ENCODE results near the gene NEK9.

Gene NEK9

DNA sequence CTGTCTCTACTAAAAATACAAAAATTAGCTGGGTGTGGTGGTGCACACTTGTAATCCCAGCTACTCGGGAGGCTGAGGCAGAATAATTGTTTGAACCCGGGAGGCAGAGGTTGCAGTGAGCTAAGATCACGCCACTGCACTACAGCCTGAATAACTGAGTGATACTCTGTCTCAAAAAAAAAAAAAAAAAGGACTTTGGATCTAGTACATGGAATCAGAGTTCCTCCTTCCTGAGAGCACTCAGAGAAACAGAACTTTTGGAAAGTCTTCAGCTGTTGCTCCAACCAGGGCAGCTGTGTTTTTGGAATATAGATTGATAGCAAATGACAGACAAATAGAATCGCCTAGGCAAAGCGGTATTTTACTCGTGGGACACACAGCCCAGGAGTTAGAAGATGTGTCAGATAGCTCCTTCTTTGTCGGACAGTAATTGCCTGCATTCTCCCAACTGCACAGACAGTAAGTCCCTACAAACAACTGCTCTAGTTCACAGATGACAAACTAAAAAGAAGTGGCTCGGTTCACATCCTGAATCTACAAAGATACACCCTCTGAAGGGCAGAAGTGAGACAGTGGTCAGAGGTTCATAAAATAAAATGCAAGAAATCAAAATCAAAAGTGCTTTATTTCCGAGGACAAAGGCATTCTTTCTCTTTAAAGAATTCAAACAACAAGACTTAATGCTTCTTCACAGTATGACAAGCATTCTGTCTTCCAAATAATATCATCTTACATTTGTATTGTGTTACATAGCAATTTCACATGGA, 17.1 kb upstream of the NEK9 start:
- H3K4me1 ChIP-seq (ENCODE audit: control insufficient read depth, insufficient read depth, low read length), result peaks cover 41% of the 10 kb centered on the region
- peak overlapping the region; percentile 26 for H3K9ac ChIP-seq (ENCODE audit: low read length)
- H3K27me3 ChIP-seq (replicated peaks; ENCODE audit: control insufficient read depth, insufficient read depth, low read length), result no peaks in the 10 kb centered on the region
- H3K36me3 ChIP-seq (ENCODE audit: control insufficient read depth, insufficient read depth, low read length, severe bottlenecking), result peaks cover 22% of the 10 kb centered on the region
- DNase-seq (ENCODE audit: low read depth), result no peak
- H3K4me3 ChIP-seq (ENCODE audit: low read length), result no peak overlapping the region
- H3K9me3 ChIP-seq (ENCODE audit: control insufficient read depth, low read length), result no peaks in the 10 kb centered on the region

DNA sequence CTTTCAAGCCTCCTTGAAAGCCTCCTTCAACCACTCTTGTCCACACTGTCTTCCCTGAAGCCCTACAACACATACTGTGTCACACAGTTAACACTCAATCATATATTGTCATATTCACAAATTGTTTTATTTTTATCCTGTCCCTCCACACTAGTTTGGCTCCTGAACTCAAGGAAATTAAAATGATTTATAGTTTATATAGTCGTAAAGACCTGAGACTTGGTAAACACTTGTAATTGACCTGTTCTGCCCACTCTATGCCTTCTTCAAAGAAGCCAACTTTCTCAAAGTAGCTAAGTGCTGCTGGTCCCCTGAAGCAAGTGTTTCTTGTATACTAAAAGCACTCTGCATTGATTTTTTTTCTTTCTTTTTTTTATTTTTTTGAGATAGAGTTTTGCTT, 15.6 kb upstream of the NEK9 start:
- Histone ChIP-seq H3K4me3 (ENCODE audit: low read length) (no peak overlapping the region), H3K9ac (ENCODE audit: low read length) (no peak overlapping the region), H3K9me3 (ENCODE audit: control insufficient read depth, low read length) (no peaks in the 10 kb centered on the region), H3K27me3 (replicated peaks; ENCODE audit: control insufficient read depth, insufficient read depth, low read length) (no peaks in the 10 kb centered on the region), H3K4me1 (ENCODE audit: control insufficient read depth, insufficient read depth, low read length) (peaks cover 42% of the 10 kb centered on the region), H3K36me3 (ENCODE audit: control insufficient read depth, insufficient read depth, low read length, severe bottlenecking) (peaks cover 21% of the 10 kb centered on the region)
- no peak for DNase-seq (ENCODE audit: low read depth)

DNA sequence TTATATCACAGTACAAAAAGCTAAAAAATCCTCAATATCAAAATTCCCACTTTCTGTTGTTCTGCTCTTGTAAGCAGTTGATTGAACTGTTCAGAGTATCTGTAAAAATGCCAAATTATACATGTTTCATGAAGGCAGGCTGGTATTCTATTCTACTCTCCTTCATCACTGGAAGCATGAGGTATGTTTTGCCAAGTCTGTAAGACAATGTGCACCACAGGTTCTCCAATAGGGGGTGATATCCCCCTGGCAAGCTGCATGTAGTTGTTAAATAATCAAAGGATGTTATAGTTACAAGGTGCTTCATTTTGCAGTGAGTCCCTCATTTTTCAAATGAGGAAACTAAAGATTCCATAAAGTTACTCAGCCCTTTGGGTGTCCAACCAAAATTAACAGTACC, 15.1 kb upstream of the NEK9 start:
- no peaks in the 10 kb centered on the region for H3K9me3 ChIP-seq (ENCODE audit: control insufficient read depth, low read length)
- H3K4me3 ChIP-seq (ENCODE audit: low read length), result no peak overlapping the region
- no peaks in the 10 kb centered on the region for H3K27me3 ChIP-seq (replicated peaks; ENCODE audit: control insufficient read depth, insufficient read depth, low read length)
- H3K4me1 ChIP-seq (ENCODE audit: control insufficient read depth, insufficient read depth, low read length), result peaks cover 37% of the 10 kb centered on the region
- peak; percentile 44 for DNase-seq (ENCODE audit: low read depth)
- peaks cover 21% of the 10 kb centered on the region for H3K36me3 ChIP-seq (ENCODE audit: control insufficient read depth, insufficient read depth, low read length, severe bottlenecking)
- H3K9ac ChIP-seq (ENCODE audit: low read length), result no peak overlapping the region

GRCh38 chr14:75141062-75141461, 14.2 kb upstream of the NEK9 start:
- Histone ChIP-seq H3K27me3 (replicated peaks; ENCODE audit: control insufficient read depth, insufficient read depth, low read length) (no peaks in the 10 kb centered on the region), H3K9ac (ENCODE audit: low read length) (no peak overlapping the region), H3K4me3 (ENCODE audit: low read length) (no peak overlapping the region), H3K4me1 (ENCODE audit: control insufficient read depth, insufficient read depth, low read length) (peaks cover 27% of the 10 kb centered on the region), H3K36me3 (ENCODE audit: control insufficient read depth, insufficient read depth, low read length, severe bottlenecking) (peaks cover 16% of the 10 kb centered on the region), H3K9me3 (ENCODE audit: control insufficient read depth, low read length) (no peaks in the 10 kb centered on the region)
- DNase-seq (ENCODE audit: low read depth), result no peak

DNA sequence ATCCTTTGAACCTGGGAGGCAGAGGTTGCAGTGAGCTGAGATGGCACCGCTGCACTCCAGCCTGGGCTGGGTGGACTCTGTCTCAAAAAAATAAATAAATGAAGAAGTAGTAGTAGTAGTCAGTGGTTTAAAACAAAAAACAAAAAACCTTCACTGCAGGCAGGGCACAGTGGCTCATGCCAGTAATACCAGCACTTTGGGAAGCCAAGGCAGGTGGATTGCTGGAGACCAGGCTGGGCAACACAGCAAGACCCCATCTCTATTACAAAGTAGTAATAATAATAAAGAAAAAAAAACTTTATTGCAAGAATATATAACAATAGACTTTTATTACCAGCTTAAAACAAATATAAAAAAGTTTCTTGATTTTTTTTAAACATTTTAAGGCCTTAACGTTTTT, 13.8 kb upstream of the NEK9 start:
- H3K27me3 ChIP-seq (replicated peaks; ENCODE audit: control insufficient read depth, insufficient read depth, low read length), result no peaks in the 10 kb centered on the region
- H3K4me3 ChIP-seq (ENCODE audit: low read length), result no peak overlapping the region
- DNase-seq (ENCODE audit: low read depth), result no peak
- H3K9ac ChIP-seq (ENCODE audit: low read length), result no peak overlapping the region
- H3K9me3 ChIP-seq (ENCODE audit: control insufficient read depth, low read length), result no peaks in the 10 kb centered on the region
- peaks cover 26% of the 10 kb centered on the region for H3K4me1 ChIP-seq (ENCODE audit: control insufficient read depth, insufficient read depth, low read length)
- H3K36me3 ChIP-seq (ENCODE audit: control insufficient read depth, insufficient read depth, low read length, severe bottlenecking), result peaks cover 16% of the 10 kb centered on the region

DNA sequence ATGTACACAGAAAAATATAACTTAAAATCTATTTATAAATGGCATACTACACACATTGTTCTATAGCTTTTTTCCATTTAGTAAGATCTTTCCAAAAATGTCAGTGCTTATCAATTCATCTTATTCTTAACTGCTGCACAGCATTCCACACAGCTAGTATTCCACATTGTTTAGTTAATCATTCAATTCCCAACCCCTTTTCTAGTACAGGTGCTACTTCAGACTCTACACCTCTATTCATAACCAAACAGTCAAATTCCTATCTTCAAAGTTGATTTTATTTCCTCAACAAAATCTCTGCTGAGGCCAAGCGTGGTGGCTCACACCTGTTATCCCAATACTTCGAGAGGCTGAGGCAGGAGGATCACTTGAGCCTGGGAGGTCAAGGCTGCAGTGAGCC, 12.3 kb upstream of the NEK9 start:
- Histone ChIP-seq H3K27me3 (replicated peaks; ENCODE audit: control insufficient read depth, insufficient read depth, low read length) (no peaks in the 10 kb centered on the region), H3K4me3 (ENCODE audit: low read length) (no peak overlapping the region), H3K9ac (ENCODE audit: low read length) (no peak overlapping the region), H3K36me3 (ENCODE audit: control insufficient read depth, insufficient read depth, low read length, severe bottlenecking) (peaks cover 19% of the 10 kb centered on the region), H3K9me3 (ENCODE audit: control insufficient read depth, low read length) (no peaks in the 10 kb centered on the region), H3K4me1 (ENCODE audit: control insufficient read depth, insufficient read depth, low read length) (peaks cover 21% of the 10 kb centered on the region)
- no peak for DNase-seq (ENCODE audit: low read depth)

GRCh38 chr14:75138492-75138891, 11.6 kb upstream of the NEK9 start:
- Histone ChIP-seq H3K27me3 (replicated peaks; ENCODE audit: control insufficient read depth, insufficient read depth, low read length) (no peaks in the 10 kb centered on the region), H3K4me1 (ENCODE audit: control insufficient read depth, insufficient read depth, low read length) (peaks cover 15% of the 10 kb centered on the region), H3K9ac (ENCODE audit: low read length) (peak overlapping the region; percentile 52), H3K36me3 (ENCODE audit: control insufficient read depth, insufficient read depth, low read length, severe bottlenecking) (peaks cover 23% of the 10 kb centered on the region), H3K4me3 (ENCODE audit: low read length) (no peak overlapping the region), H3K9me3 (ENCODE audit: control insufficient read depth, low read length) (no peaks in the 10 kb centered on the region)
- DNase-seq (ENCODE audit: low read depth), result no peak

DNA sequence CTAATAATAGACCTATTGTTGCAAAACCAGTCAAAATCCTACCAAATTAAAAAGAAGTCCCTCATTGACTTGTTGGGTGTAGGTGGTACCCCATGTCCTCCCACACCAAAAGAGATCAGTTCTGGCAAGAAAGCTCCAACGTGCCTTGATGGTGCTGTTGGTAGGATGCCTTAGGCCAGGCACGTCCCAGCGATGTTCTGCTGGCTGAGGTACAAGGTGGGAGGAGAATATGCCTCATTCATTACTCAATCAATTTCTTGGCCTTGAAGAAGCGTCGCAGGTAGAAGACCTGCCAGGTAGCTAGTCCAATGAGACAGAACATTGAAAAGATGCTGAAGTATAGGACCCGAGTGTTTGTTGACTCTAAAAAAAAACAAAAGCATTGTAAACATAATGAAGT, 7.8 kb upstream of the NEK9 start:
- Histone ChIP-seq H3K36me3 (ENCODE audit: control insufficient read depth, insufficient read depth, low read length, severe bottlenecking) (peaks cover 32% of the 10 kb centered on the region), H3K4me3 (ENCODE audit: low read length) (no peak overlapping the region), H3K4me1 (ENCODE audit: control insufficient read depth, insufficient read depth, low read length) (peaks cover 20% of the 10 kb centered on the region), H3K27me3 (replicated peaks; ENCODE audit: control insufficient read depth, insufficient read depth, low read length) (no peaks in the 10 kb centered on the region), H3K9ac (ENCODE audit: low read length) (no peak overlapping the region), H3K9me3 (ENCODE audit: control insufficient read depth, low read length) (no peaks in the 10 kb centered on the region)
- DNase-seq (ENCODE audit: low read depth), result no peak

GRCh38 chr14:75133597-75133996, 6.7 kb upstream of the NEK9 start:
- peaks cover 32% of the 10 kb centered on the region for H3K36me3 ChIP-seq (ENCODE audit: control insufficient read depth, insufficient read depth, low read length, severe bottlenecking)
- peaks cover 17% of the 10 kb centered on the region for H3K4me1 ChIP-seq (ENCODE audit: control insufficient read depth, insufficient read depth, low read length)
- no peaks in the 10 kb centered on the region for H3K27me3 ChIP-seq (replicated peaks; ENCODE audit: control insufficient read depth, insufficient read depth, low read length)
- peak overlapping the region; percentile 63 for H3K9ac ChIP-seq (ENCODE audit: low read length)
- no peak overlapping the region for H3K4me3 ChIP-seq (ENCODE audit: low read length)
- no peaks in the 10 kb centered on the region for H3K9me3 ChIP-seq (ENCODE audit: control insufficient read depth, low read length)
- no peak for DNase-seq (ENCODE audit: low read depth)

GRCh38 chr14:75132382-75133086, 5.7 kb upstream of the NEK9 start:
- Histone ChIP-seq H3K4me3 (ENCODE audit: low read length) (peak overlapping the region; percentile 9), H3K36me3 (ENCODE audit: control insufficient read depth, insufficient read depth, low read length, severe bottlenecking) (peaks cover 39% of the 10 kb centered on the region), H3K9ac (ENCODE audit: low read length) (peak overlapping the region; percentile 63), H3K9me3 (ENCODE audit: control insufficient read depth, low read length) (no peaks in the 10 kb centered on the region), H3K27me3 (replicated peaks; ENCODE audit: control insufficient read depth, insufficient read depth, low read length) (no peaks in the 10 kb centered on the region), H3K4me1 (ENCODE audit: control insufficient read depth, insufficient read depth, low read length) (peaks cover 14% of the 10 kb centered on the region)
- peak; percentile 91 for DNase-seq (ENCODE audit: low read depth)

- Histone ChIP-seq H3K36me3 (ENCODE audit: control insufficient read depth, insufficient read depth, low read length, severe bottlenecking) (peaks cover 16% of the 10 kb centered on the region), H3K4me3 (ENCODE audit: low read length) (no peak overlapping the region), H3K9ac (ENCODE audit: low read length) (no peak overlapping the region), H3K4me1 (ENCODE audit: control insufficient read depth, insufficient read depth, low read length) (peaks cover 41% of the 10 kb centered on the region), H3K9me3 (ENCODE audit: control insufficient read depth, low read length) (no peaks in the 10 kb centered on the region), H3K27me3 (replicated peaks; ENCODE audit: control insufficient read depth, insufficient read depth, low read length) (no peaks in the 10 kb centered on the region)
- DNase-seq (ENCODE audit: low read depth), result no peak
These were observed 1.7 kb upstream of the NEK9 start for GRCh38 chr14:75128596-75128990.
